ENCODE data around the gene SYT1.
"Not testable (repeated sequence)": the region's sequence is repeated elsewhere in the genome, so short reads cannot be mapped to it uniquely, and the experiment has no call there.

SYT1 gene

GRCh38 chr12:78864403-78864869 lies at the start of gene SYT1:
TSS of gene SYT1 (plus strand) at chr12:78864774.
- DNase-seq (ENCODE audit: low read depth) = peak; percentile 74

GRCh38 chr12:78818487-78818886 lies 46.1 kb upstream of the SYT1 start:
- no peak for DNase-seq (ENCODE audit: low read depth)

GRCh38 chr12:78820946-78821345 lies 43.6 kb upstream of the SYT1 start:
- DNase-seq (ENCODE audit: low read depth) = no peak

GRCh38 chr12:78824918-78825317 lies 39.7 kb upstream of the SYT1 start:
- DNase-seq (ENCODE audit: low read depth) = no peak

- DNase-seq (ENCODE audit: low read depth) = no peak
Measured at GRCh38 chr12:78829690-78830089, 34.9 kb upstream of the SYT1 start.

- DNase-seq (ENCODE audit: low read depth) = no peak
Measured at GRCh38 chr12:78835493-78835892, 29.1 kb upstream of the SYT1 start.

- DNase-seq (ENCODE audit: low read depth) = not testable (repeated sequence)
Measured at GRCh38 chr12:78840518-78841019, 24.0 kb upstream of the SYT1 start.

GRCh38 chr12:78853231-78853630 lies 11.3 kb upstream of the SYT1 start:
- no peak for DNase-seq (ENCODE audit: low read depth)

- peak; percentile 34 for DNase-seq (ENCODE audit: low read depth)
Measured at GRCh38 chr12:78863482-78864402, 832 bp upstream of the SYT1 start.

GRCh38 chr12:78864870-78865463 lies 393 bp downstream of the SYT1 start:
- no peak for DNase-seq (ENCODE audit: low read depth)

- no peak for DNase-seq (ENCODE audit: low read depth)
Measured at GRCh38 chr12:78865516-78865915, 942 bp downstream of the SYT1 start.

GRCh38 chr12:78866518-78866917 lies 1.9 kb downstream of the SYT1 start:
- DNase-seq (ENCODE audit: low read depth) = no peak

- no peak for DNase-seq (ENCODE audit: low read depth)
Measured at GRCh38 chr12:78870539-78870938, 6.0 kb downstream of the SYT1 start.

GRCh38 chr12:78871566-78871965 lies 7.0 kb downstream of the SYT1 start:
- DNase-seq (ENCODE audit: low read depth) = no peak

GRCh38 chr12:78878459-78878858 lies 13.9 kb downstream of the SYT1 start:
- no peak for DNase-seq (ENCODE audit: low read depth)

GRCh38 chr12:78878866-78879265 lies 14.3 kb downstream of the SYT1 start:
- DNase-seq (ENCODE audit: low read depth) = no peak

GRCh38 chr12:78880078-78880477 lies 15.5 kb downstream of the SYT1 start:
- no peak for DNase-seq (ENCODE audit: low read depth)

GRCh38 chr12:78881685-78882084 lies 17.1 kb downstream of the SYT1 start:
- no peak for DNase-seq (ENCODE audit: low read depth)

- DNase-seq (ENCODE audit: low read depth) = no peak
Measured at GRCh38 chr12:78885466-78885865, 20.9 kb downstream of the SYT1 start.

GRCh38 chr12:78886719-78887407 lies 22.3 kb downstream of the SYT1 start:
- DNase-seq (ENCODE audit: low read depth) = peak; percentile 82

- DNase-seq (ENCODE audit: low read depth) = no peak
Measured at GRCh38 chr12:78887444-78887843, 22.9 kb downstream of the SYT1 start.

- no peak for DNase-seq (ENCODE audit: low read depth)
Measured at GRCh38 chr12:78888568-78888967, 24.0 kb downstream of the SYT1 start.

Measured in fibroblast of gingiva (primary cell).